K562 (cell line): ENCODE data around the gene SLC22A8. TPM values are rescaled to one million over a fixed set of nuclear protein-coding genes. Genes with fewer than 3 reads are reported as not detected.

ENCODE experiments used
- ASH1L ChIP-seq: fragments of 450-650 bp; IDR thresholded peaks from 2 replicates; pipeline ENCODE4 v1.6.1; 2018; ENCODE audit warnings: borderline replicate concordance, mild to moderate bottlenecking, low read depth; ENCODE audit not compliant: partially characterized antibody
- FOXO4 ChIP-seq: fragments of 450-650 bp; formaldehyde crosslinking; IDR thresholded peaks from 2 replicates; pipeline ENCODE4 v1.4.0; 2020; ENCODE audit warnings: mild to moderate bottlenecking, moderate library complexity
- KHSRP ChIP-seq: fragments of 450-650 bp; IDR thresholded peaks from 2 replicates; pipeline ENCODE4 v1.6.1; 2017
- PHF8 ChIP-seq: fragments of 200-600 bp; sonication (generic); IDR thresholded peaks from 2 replicates; pipeline ENCODE4 v1.6.1; 2012; ENCODE audit warnings: mixed run types, mild to moderate bottlenecking, inconsistent platforms, low read length, moderate library complexity, borderline replicate concordance
- RBM34 ChIP-seq: fragments of 200-400 bp; formaldehyde crosslinking; IDR thresholded peaks from 2 replicates; pipeline ENCODE4 v1.6.1; 2018; ENCODE audit warnings: low read length, borderline replicate concordance; ENCODE audit not compliant: insufficient read depth
- SMARCA5 ChIP-seq: fragments of 450-650 bp; IDR thresholded peaks from 2 replicates; pipeline ENCODE4 v1.6.1; 2016
- ZKSCAN1 ChIP-seq: fragments of 150-350 bp; IDR thresholded peaks from 2 replicates; pipeline ENCODE4 v1.6.1; 2016; ENCODE audit warnings: low read depth, low read length
- polyA plus RNA-seq, 8 experiments: library from polyadenylated mRNA; depleted of rRNA in 4 of 8; stranded (reverse) in 5 of 8; unstranded in 3 of 8; fragments of >200 nt; fragmentation: Nextera tagmentation in 2 of 8; fragmentation: Illumina TruSeq in 1 of 8; extraction: Ambion mirVana in 2 of 8; extraction: Trizol in 1 of 8; gene quantifications; 2 replicates each; pipeline versions ENCODE4 v1.2.1 to v1.2.3, GENCODE V29; 2011 to 2014; ENCODE audit warnings: inconsistent platforms in 1 of 8, missing spikeins in 1 of 8
- total RNA-seq, 7 experiments: library from RNA; depleted of rRNA in 6 of 7; stranded (reverse); fragments of >200 nt in 6 of 7; fragmentation: Illumina TruSeq in 2 of 7; extraction: Trizol in 2 of 7; gene quantifications; 2 replicates each; pipeline versions ENCODE4 v1.2.1 to v1.2.3, GENCODE V29; 2011 to 2021; ENCODE audit warnings: low replicate concordance in 1 of 7
- TF ChIP-seq, protein P1 (sequence below): fragments of 200-600 bp; sonication (generic); IDR thresholded peaks from one replicate; pipeline ENCODE4 v1.6.1; 2012; ENCODE audit warnings: mild to moderate bottlenecking, low read depth, low read length, inconsistent platforms
- TF ChIP-seq, protein P2 (sequence below): sonication (generic); formaldehyde crosslinking; IDR thresholded peaks from 2 replicates; pipeline ENCODE4 v1.8.0; 2022; ENCODE audit warnings: mild to moderate bottlenecking, missing genetic modification reagents

Gene SLC22A8
- total and polyA plus RNA-seq, 9 of the 15 experiments (the other 6 are each of a cell fraction or from before 2014, with no cell fraction given): not detected

- TF ChIP-seq, protein P1, sequence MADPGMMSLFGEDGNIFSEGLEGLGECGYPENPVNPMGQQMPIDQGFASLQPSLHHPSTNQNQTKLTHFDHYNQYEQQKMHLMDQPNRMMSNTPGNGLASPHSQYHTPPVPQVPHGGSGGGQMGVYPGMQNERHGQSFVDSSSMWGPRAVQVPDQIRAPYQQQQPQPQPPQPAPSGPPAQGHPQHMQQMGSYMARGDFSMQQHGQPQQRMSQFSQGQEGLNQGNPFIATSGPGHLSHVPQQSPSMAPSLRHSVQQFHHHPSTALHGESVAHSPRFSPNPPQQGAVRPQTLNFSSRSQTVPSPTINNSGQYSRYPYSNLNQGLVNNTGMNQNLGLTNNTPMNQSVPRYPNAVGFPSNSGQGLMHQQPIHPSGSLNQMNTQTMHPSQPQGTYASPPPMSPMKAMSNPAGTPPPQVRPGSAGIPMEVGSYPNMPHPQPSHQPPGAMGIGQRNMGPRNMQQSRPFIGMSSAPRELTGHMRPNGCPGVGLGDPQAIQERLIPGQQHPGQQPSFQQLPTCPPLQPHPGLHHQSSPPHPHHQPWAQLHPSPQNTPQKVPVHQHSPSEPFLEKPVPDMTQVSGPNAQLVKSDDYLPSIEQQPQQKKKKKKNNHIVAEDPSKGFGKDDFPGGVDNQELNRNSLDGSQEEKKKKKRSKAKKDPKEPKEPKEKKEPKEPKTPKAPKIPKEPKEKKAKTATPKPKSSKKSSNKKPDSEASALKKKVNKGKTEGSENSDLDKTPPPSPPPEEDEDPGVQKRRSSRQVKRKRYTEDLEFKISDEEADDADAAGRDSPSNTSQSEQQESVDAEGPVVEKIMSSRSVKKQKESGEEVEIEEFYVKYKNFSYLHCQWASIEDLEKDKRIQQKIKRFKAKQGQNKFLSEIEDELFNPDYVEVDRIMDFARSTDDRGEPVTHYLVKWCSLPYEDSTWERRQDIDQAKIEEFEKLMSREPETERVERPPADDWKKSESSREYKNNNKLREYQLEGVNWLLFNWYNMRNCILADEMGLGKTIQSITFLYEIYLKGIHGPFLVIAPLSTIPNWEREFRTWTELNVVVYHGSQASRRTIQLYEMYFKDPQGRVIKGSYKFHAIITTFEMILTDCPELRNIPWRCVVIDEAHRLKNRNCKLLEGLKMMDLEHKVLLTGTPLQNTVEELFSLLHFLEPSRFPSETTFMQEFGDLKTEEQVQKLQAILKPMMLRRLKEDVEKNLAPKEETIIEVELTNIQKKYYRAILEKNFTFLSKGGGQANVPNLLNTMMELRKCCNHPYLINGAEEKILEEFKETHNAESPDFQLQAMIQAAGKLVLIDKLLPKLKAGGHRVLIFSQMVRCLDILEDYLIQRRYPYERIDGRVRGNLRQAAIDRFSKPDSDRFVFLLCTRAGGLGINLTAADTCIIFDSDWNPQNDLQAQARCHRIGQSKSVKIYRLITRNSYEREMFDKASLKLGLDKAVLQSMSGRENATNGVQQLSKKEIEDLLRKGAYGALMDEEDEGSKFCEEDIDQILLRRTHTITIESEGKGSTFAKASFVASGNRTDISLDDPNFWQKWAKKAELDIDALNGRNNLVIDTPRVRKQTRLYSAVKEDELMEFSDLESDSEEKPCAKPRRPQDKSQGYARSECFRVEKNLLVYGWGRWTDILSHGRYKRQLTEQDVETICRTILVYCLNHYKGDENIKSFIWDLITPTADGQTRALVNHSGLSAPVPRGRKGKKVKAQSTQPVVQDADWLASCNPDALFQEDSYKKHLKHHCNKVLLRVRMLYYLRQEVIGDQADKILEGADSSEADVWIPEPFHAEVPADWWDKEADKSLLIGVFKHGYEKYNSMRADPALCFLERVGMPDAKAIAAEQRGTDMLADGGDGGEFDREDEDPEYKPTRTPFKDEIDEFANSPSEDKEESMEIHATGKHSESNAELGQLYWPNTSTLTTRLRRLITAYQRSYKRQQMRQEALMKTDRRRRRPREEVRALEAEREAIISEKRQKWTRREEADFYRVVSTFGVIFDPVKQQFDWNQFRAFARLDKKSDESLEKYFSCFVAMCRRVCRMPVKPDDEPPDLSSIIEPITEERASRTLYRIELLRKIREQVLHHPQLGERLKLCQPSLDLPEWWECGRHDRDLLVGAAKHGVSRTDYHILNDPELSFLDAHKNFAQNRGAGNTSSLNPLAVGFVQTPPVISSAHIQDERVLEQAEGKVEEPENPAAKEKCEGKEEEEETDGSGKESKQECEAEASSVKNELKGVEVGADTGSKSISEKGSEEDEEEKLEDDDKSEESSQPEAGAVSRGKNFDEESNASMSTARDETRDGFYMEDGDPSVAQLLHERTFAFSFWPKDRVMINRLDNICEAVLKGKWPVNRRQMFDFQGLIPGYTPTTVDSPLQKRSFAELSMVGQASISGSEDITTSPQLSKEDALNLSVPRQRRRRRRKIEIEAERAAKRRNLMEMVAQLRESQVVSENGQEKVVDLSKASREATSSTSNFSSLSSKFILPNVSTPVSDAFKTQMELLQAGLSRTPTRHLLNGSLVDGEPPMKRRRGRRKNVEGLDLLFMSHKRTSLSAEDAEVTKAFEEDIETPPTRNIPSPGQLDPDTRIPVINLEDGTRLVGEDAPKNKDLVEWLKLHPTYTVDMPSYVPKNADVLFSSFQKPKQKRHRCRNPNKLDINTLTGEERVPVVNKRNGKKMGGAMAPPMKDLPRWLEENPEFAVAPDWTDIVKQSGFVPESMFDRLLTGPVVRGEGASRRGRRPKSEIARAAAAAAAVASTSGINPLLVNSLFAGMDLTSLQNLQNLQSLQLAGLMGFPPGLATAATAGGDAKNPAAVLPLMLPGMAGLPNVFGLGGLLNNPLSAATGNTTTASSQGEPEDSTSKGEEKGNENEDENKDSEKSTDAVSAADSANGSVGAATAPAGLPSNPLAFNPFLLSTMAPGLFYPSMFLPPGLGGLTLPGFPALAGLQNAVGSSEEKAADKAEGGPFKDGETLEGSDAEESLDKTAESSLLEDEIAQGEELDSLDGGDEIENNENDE: no peak
- TF ChIP-seq, protein P2, sequence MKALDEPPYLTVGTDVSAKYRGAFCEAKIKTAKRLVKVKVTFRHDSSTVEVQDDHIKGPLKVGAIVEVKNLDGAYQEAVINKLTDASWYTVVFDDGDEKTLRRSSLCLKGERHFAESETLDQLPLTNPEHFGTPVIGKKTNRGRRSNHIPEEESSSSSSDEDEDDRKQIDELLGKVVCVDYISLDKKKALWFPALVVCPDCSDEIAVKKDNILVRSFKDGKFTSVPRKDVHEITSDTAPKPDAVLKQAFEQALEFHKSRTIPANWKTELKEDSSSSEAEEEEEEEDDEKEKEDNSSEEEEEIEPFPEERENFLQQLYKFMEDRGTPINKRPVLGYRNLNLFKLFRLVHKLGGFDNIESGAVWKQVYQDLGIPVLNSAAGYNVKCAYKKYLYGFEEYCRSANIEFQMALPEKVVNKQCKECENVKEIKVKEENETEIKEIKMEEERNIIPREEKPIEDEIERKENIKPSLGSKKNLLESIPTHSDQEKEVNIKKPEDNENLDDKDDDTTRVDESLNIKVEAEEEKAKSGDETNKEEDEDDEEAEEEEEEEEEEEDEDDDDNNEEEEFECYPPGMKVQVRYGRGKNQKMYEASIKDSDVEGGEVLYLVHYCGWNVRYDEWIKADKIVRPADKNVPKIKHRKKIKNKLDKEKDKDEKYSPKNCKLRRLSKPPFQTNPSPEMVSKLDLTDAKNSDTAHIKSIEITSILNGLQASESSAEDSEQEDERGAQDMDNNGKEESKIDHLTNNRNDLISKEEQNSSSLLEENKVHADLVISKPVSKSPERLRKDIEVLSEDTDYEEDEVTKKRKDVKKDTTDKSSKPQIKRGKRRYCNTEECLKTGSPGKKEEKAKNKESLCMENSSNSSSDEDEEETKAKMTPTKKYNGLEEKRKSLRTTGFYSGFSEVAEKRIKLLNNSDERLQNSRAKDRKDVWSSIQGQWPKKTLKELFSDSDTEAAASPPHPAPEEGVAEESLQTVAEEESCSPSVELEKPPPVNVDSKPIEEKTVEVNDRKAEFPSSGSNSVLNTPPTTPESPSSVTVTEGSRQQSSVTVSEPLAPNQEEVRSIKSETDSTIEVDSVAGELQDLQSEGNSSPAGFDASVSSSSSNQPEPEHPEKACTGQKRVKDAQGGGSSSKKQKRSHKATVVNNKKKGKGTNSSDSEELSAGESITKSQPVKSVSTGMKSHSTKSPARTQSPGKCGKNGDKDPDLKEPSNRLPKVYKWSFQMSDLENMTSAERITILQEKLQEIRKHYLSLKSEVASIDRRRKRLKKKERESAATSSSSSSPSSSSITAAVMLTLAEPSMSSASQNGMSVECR (CRISPR knock-in tag): no peak
- TF ChIP-seq ASH1L: no peak
- no peak for TF ChIP-seq KHSRP
- TF ChIP-seq RBM34: no peak
- no peak for TF ChIP-seq SMARCA5
- no peak for TF ChIP-seq FOXO4
- TF ChIP-seq ZKSCAN1: no peak
- no peak for TF ChIP-seq PHF8
These were observed 32.0 kb downstream of the SLC22A8 start (continued) for GRCh38 chr11:62983536-62984199.
